IPS-18a (cell line): ENCODE data around the gene PRODH.
"Not testable (repeated sequence)": the region's sequence is repeated elsewhere in the genome, so short reads cannot be mapped to it uniquely, and the experiment has no call there.

Source experiments
- H3K27ac ChIP-seq: one replicate; pipeline ENCODE4 v1.5.1; 2013; ENCODE audit warnings: low read length
- H3K27me3 ChIP-seq: one replicate; pipeline ENCODE4 v1.6.1; 2013; ENCODE audit warnings: mild to moderate bottlenecking, low read length; ENCODE audit not compliant: control insufficient read depth, insufficient read depth
- H3K36me3 ChIP-seq: one replicate; pipeline ENCODE4 v1.6.1; 2013; ENCODE audit warnings: low read depth, low read length; ENCODE audit not compliant: control insufficient read depth
- H3K4me1 ChIP-seq: one replicate; pipeline ENCODE4 v1.6.1; 2013; ENCODE audit warnings: low read depth, low read length; ENCODE audit not compliant: control insufficient read depth
- H3K4me3 ChIP-seq: one replicate; pipeline ENCODE4 v1.5.1; 2013; ENCODE audit warnings: low read length
- H3K9ac ChIP-seq: one replicate; pipeline ENCODE4 v1.6.1; 2013; ENCODE audit warnings: mild to moderate bottlenecking, low read length, moderate library complexity
- H3K9me3 ChIP-seq: one replicate; pipeline ENCODE4 v1.6.1; 2013; ENCODE audit warnings: low read depth, low read length; ENCODE audit not compliant: control insufficient read depth

PRODH gene

DNA sequence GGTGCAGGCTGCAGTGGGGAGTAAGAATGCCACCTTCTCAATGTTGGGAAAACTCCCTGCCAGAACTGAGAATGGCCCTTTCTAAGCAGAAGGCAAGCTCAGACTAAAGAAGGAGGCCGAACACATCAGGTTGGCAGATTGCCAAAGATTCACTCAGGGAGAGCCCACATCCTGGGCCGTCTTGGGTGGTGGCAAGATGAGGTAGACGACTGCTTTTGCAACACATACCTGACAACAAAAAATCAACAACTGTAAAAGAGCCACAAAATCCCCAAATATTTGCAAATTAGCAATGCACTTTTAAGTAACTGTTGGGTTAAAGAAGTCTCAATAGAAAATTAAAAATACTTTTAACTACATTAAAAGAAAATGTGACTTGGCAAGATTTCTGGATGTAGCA, 54.8 kb downstream of the PRODH start:
- not testable (repeated sequence) for H3K27me3 ChIP-seq, H3K9ac ChIP-seq, H3K36me3 ChIP-seq

More for the DNA sequence above, 54.8 kb downstream of the PRODH start:
- H3K9me3 ChIP-seq, H3K4me1 ChIP-seq, H3K27ac ChIP-seq, H3K4me3 ChIP-seq: not testable (repeated sequence)
